Spleen (tissue), 11 donors: ENCODE results near the gene MEIS3. TPM values are rescaled to one million over a fixed set of nuclear protein-coding genes. Genes with fewer than 3 reads are reported as not detected.
A peak's percentile ranks its signal among the peaks of the same experiment; 100 is the strongest.

Experiments used
- DNase-seq: peaks from one replicate; pipeline ENCODE4 v3.0.0-alpha.2; 2020
- H3K27ac ChIP-seq, 8 donors: fragments of 200-600 bp; sonication (generic) in 7 of 8; 1 replicate in 4 of 8; 2 replicates in 4 of 8; pipeline versions ENCODE4 v1.5.0 to v1.8.0; 2016 to 2021; ENCODE audit warnings: inconsistent platforms in 4 of 8, mild to moderate bottlenecking in 4 of 8, moderate library complexity in 1 of 8
- H3K27me3 ChIP-seq, 7 donors: fragments of 200-600 bp; sonication (generic) in 6 of 7; replicated peaks in 1 of 7; 1 replicate in 4 of 7; 2 replicates in 3 of 7; pipeline versions ENCODE4 v1.5.0 to v1.8.0; 2016 to 2021; ENCODE audit warnings: inconsistent platforms in 3 of 7, mild to moderate bottlenecking in 1 of 7
- H3K36me3 ChIP-seq, 6 donors: fragments of 200-600 bp; sonication (generic) in 5 of 6; 1 replicate in 4 of 6; 2 replicates in 2 of 6; pipeline versions ENCODE4 v1.5.0 to v1.8.0; 2016 to 2021; ENCODE audit warnings: inconsistent platforms in 2 of 6
- H3K4me1 ChIP-seq, 6 donors: fragments of 200-600 bp; sonication (generic) in 5 of 6; 1 replicate in 3 of 6; 2 replicates in 3 of 6; pipeline versions ENCODE4 v1.5.0 to v1.8.0; 2016 to 2021; ENCODE audit warnings: inconsistent platforms in 3 of 6
- H3K4me3 ChIP-seq, 8 donors: fragments of 200-600 bp; sonication (generic) in 7 of 8; 1 replicate in 4 of 8; 2 replicates in 4 of 8; pipeline versions ENCODE4 v1.5.0 to v1.8.0; 2016 to 2021; ENCODE audit warnings: inconsistent platforms in 4 of 8, mild to moderate bottlenecking in 4 of 8, moderate library complexity in 2 of 8
- H3K9me3 ChIP-seq, 8 donors: fragments of 200-600 bp; sonication (generic) in 7 of 8; 1 replicate in 4 of 8; 2 replicates in 4 of 8; pipeline versions ENCODE4 v1.5.0 to v1.8.0; 2016 to 2021; ENCODE audit warnings: inconsistent platforms in 4 of 8
- POLR2A ChIP-seq, 3 donors: fragments of 450-650 bp; IDR thresholded peaks; one replicate each; pipeline ENCODE4 v1.5.1; 2017; ENCODE audit warnings: antibody characterized with exemption in 3 of 3, mild to moderate bottlenecking in 1 of 3
- POLR2AphosphoS5 ChIP-seq, 3 donors: sonication (generic); formaldehyde crosslinking; IDR thresholded peaks; one replicate each; pipeline ENCODE4 v1.5.1; 2017; ENCODE audit warnings: antibody characterized with exemption in 3 of 3
- WGBS, 5 donors: extraction: QIAGEN DNeasy Blood & Tissue Kit in 3 of 5; methylation state at CpG; one replicate each; pipeline versions ENCODE4 v1.1.5 to v1.1.7; 2013 to 2018; 5-methylcytosine and 5-hydroxymethylcytosine counted together
- intact Hi-C: fragments of 100-400 bp; cut with DNase I; formaldehyde crosslinking; loops from one replicate; pipeline ENCODE4 v1.15.0; 2023; ENCODE audit warnings: low total_unique reads
- polyA plus RNA-seq, 3 donors: library from polyadenylated mRNA; stranded (reverse); fragments of 200-250 nt; gene quantifications; one replicate each; pipeline ENCODE4 v1.2.1, GENCODE V29; 2013
- total RNA-seq, 7 donors: library from RNA; depleted of rRNA in 3 of 7; stranded (reverse); fragments of >200 nt in 3 of 7; fragmentation: NEBNext Ultra II Directional in 4 of 7; extraction: Animal tissue kit (Norgen Biotek cat#: 25700) in 4 of 7; gene quantifications; one replicate each; pipeline versions ENCODE4 v1.1.0 to v1.2.1, GENCODE V29; 2016 to 2021
- TF ChIP-seq, protein P1 (sequence below), 11 experiments: fragments of 200-600 bp in 7 of 11; fragments of 450-650 bp in 4 of 11; sonication (generic) in 4 of 11; IDR thresholded peaks in 8 of 11; conservative IDR thresholded peaks in 3 of 11; 1 replicate in 7 of 11; 2 replicates in 4 of 11; pipeline versions ENCODE4 v1.4.0 to v1.8.0; 2016 to 2021; ENCODE audit warnings: antibody characterized with exemption in 11 of 11, inconsistent platforms in 4 of 11, mild to moderate bottlenecking in 1 of 11
- donor health status: healthy with polysubstance abuse.
- donor health status: DM: no; HTN: no; CAD: no; lungs with moderate emphysema.
- donor health status: DM: no; HTN: no; CAD: no.
- donor health status: Bipolar disorder and iron deficiency.
- donor health status: healthy.
- donor health status: DM: no; HTN: no; CAD: no.
- donor health status: DM: yes; HTN: yes; CAD: no.

Gene MEIS3
- total and polyA plus RNA-seq, 10 donors, result 4.3 to 10.4 (median 7.1) TPM

GRCh38 chr19:47377208-47377701, 42.1 kb downstream of the MEIS3 start:
- Histone ChIP-seq H3K27me3 (no peaks in the 10 kb centered on the region), H3K4me3 (no peak overlapping the region), H3K27ac (peak overlapping the region in 2 of 8 donors; percentile 10 to 58), H3K36me3 (peaks cover 0 to 100% (median 97%) of the 10 kb centered on the region in 6 donors), H3K9me3 (no peaks in the 10 kb centered on the region), H3K4me1 (peaks cover 0 to 26% (median 15%) of the 10 kb centered on the region in 6 donors)
- DNase-seq, result no peak
- TF ChIP-seq POLR2AphosphoS5 (IDR thresholded peaks at IDR 0.05) (no peak), POLR2A (IDR thresholded peaks at IDR 0.05) (no peak)
- TF ChIP-seq, protein P1, sequence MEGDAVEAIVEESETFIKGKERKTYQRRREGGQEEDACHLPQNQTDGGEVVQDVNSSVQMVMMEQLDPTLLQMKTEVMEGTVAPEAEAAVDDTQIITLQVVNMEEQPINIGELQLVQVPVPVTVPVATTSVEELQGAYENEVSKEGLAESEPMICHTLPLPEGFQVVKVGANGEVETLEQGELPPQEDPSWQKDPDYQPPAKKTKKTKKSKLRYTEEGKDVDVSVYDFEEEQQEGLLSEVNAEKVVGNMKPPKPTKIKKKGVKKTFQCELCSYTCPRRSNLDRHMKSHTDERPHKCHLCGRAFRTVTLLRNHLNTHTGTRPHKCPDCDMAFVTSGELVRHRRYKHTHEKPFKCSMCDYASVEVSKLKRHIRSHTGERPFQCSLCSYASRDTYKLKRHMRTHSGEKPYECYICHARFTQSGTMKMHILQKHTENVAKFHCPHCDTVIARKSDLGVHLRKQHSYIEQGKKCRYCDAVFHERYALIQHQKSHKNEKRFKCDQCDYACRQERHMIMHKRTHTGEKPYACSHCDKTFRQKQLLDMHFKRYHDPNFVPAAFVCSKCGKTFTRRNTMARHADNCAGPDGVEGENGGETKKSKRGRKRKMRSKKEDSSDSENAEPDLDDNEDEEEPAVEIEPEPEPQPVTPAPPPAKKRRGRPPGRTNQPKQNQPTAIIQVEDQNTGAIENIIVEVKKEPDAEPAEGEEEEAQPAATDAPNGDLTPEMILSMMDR (IDR thresholded peaks at IDR 0.05 in 8 of 11, conservative IDR thresholded peaks at IDR 0.05 in 3 of 11), result no peak
- whole genome bisulfite sequencing, 5 donors, result 86 to 96% (median 92%) methylated on average over 11 to 16 of the region's 16 CpGs
- intact Hi-C loops, result no loop called here

- DNase-seq, result peak; percentile 79
- peaks cover 0 to 23% (median 10%) of the 10 kb centered on the region in 6 donors for H3K4me1 ChIP-seq
- peak overlapping the region in 2 of 8 donors; percentile 10 to 58 for H3K27ac ChIP-seq
- no peaks in the 10 kb centered on the region for H3K27me3 ChIP-seq
- no peak overlapping the region for H3K4me3 ChIP-seq
- H3K36me3 ChIP-seq, result peaks cover 0 to 100% (median 97%) of the 10 kb centered on the region in 6 donors
- WGBS, 5 donors, result 81 to 98% (median 91%) methylated on average over 13 to 16 of the region's 16 CpGs
- no peaks in the 10 kb centered on the region for H3K9me3 ChIP-seq
- intact Hi-C loops, result no loop called here
- TF ChIP-seq, protein P1 (IDR thresholded peaks at IDR 0.05 in 8 of 11, conservative IDR thresholded peaks at IDR 0.05 in 3 of 11), result no peak
- TF ChIP-seq POLR2A (IDR thresholded peaks at IDR 0.05), result no peak
- TF ChIP-seq POLR2AphosphoS5 (IDR thresholded peaks at IDR 0.05), result peak in 1 of 3 donors; percentile 10
Observed at GRCh38 chr19:47376589-47377144, 42.7 kb downstream of the MEIS3 start.

DNA sequence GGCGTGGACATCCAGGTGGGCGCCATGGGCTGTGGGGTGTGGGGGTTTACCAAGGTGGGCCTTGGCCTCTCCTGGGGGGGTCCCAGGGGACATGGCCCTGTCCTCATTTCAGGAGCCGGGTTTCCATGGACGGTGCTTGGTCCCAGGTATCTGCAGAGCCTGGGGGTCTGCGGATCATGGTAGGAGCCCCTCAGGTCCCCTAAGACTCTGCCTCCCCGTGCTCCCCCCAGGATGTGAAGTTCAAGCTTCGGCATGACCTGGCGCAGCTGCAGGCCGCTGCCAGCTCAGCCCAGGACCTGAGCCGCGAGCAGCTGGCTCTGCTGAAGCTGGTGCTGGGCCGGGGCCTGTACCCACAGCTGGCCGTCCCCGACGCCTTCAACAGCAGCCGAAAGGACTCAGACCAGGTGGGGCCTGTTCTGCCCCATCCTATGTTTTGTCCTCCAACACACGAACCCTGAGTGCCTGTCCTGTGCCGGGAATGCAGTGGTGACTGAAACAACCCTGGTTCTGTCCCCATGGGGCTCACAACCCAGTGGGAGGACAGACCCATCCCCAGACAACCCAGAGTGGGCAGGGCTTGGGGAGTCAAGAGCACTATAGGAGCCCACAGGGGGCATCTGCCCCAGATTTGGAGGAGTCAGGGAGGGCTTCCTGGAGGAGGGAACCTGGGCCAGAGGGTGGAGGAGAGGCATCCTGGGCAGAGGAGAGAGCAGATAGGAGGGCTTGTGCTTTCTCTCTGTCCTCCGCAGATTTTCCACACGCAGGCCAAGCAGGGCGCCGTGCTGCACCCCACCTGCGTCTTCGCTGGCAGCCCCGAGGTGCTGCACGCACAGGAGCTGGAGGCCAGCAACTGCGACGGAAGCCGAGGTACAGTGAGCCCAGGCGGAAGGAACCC, 43.4 kb downstream of the MEIS3 start:
- no peak for DNase-seq
- TF ChIP-seq POLR2A (IDR thresholded peaks at IDR 0.05) (no peak), POLR2AphosphoS5 (IDR thresholded peaks at IDR 0.05) (peak in 1 of 3 donors; percentile 37)
- TF ChIP-seq, protein P1 (IDR thresholded peaks at IDR 0.05 in 8 of 11, conservative IDR thresholded peaks at IDR 0.05 in 3 of 11), result no peak
- Histone ChIP-seq H3K27ac (peak overlapping the region in 2 of 8 donors; percentile 10 to 58), H3K27me3 (no peaks in the 10 kb centered on the region), H3K9me3 (no peaks in the 10 kb centered on the region), H3K36me3 (peaks cover 0 to 100% (median 97%) of the 10 kb centered on the region in 6 donors), H3K4me3 (no peak overlapping the region), H3K4me1 (peaks cover 0 to 23% (median 6%) of the 10 kb centered on the region in 6 donors)
- intact Hi-C loops, result no loop called here
- 94 to 98% (median 96%) methylated on average over 15 to 30 of the region's 30 CpGs for WGBS, 5 donors
